D721Med (cell line): ENCODE results near the gene MTHFSD.

Experiments
- DNase-seq: peaks from one replicate; pipeline ENCODE4 v3.0.0; 2011; ENCODE audit warnings: low spot score; ENCODE audit not compliant: insufficient read length
- FAIRE-seq: peaks from 2 replicates; lab custom pipeline; 2011; peaks lifted over from hg19 to GRCh38; lab: Jason Lieb, UNC
- TF ChIP-seq, protein P1 (sequence below): IDR thresholded peaks from 2 replicates; pipeline ENCODE4 v1.5.1; 2012; ENCODE audit warnings: mild to moderate bottlenecking, control low read depth; ENCODE audit not compliant: insufficient read depth; ENCODE audit errors: missing control alignments

The MTHFSD gene

DNA sequence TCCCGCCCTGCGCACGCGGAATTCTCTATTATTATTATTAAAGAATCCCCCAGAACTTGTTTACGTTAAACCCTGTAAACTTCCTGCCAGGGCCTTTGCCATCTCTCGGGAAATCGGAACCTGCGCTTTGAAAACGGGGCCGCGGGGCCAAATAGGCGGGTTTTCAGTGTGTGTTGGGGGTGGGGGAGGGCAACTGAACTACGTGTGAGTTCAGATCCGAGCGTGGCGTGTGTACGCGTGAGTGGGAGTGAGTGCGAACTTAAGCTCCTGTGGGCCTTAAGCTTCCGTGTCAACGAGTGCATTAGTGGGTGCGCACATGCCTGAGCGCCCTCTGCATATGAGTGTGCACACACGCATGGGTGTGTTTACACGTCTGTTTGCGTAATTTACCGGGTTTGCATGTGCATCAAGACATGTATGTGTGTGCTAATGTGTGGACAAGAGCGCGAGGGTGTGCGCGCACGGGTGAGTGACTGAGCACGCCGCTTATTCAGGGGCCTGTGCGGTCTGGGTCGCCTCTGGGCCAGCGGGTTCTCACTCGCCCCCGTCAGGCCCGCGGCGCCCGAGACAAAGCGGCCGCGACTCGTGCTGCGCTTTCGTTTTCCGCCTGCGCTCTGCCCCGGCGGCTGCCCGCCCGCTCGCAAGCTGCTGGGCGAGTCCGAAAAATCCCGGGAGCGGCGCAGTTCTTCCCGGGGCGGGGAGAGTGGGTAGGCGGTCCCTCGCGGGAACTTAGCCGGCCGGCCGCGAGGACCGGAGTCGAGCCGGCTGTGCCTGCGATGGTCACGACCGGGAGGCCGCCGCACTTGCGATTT, 45.9 kb downstream of the MTHFSD start:
- DNase-seq: no peak
- TF ChIP-seq, protein P1, sequence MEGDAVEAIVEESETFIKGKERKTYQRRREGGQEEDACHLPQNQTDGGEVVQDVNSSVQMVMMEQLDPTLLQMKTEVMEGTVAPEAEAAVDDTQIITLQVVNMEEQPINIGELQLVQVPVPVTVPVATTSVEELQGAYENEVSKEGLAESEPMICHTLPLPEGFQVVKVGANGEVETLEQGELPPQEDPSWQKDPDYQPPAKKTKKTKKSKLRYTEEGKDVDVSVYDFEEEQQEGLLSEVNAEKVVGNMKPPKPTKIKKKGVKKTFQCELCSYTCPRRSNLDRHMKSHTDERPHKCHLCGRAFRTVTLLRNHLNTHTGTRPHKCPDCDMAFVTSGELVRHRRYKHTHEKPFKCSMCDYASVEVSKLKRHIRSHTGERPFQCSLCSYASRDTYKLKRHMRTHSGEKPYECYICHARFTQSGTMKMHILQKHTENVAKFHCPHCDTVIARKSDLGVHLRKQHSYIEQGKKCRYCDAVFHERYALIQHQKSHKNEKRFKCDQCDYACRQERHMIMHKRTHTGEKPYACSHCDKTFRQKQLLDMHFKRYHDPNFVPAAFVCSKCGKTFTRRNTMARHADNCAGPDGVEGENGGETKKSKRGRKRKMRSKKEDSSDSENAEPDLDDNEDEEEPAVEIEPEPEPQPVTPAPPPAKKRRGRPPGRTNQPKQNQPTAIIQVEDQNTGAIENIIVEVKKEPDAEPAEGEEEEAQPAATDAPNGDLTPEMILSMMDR: no peak
- no peak for FAIRE-seq

DNA sequence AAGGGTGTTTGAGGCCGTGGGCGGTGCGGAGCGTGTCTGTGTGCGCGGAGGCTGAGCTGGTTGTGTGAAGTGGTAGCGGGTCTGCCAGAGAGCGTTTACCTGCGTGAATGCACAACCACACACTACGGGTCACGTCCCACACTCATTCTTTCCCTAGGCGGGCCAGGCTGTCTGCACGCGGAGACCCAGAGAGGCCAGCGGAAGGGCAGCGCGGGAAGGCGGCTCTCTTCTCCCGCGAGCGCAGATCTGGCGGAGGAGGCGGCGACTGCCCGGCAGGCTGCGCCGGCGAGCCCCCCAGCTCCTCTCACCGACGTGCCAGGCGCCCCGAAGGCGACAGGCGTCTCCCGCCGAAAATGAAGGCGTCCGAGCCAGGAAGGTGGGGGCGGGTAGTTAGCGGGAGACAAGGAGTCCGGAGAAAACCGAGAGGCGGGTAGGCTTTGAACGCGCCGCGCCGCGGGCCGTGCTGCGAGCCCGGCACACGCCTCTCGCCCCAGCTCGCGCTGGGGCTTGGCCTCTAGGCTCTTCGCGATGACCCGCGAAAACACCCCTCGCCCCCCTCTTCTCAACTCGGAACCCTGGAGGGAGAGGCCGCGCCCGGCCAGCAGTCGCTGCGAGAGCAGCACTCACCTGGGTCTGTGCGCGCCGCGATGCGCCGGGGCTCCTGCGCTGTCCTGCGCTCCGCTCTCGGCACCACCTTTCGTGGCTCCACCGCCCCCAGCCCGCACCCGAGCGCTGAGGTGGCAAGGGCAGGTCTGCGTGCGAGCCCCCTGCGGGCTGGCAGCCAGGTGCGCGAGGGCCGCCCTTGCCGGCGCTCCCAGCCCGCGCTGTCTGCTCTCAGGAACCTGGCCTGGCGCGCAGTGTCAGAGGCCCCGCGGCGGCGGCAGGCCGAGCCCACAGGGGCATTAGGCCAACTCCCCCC, 46.7 kb downstream of the MTHFSD start:
- TF ChIP-seq, protein P1: no peak
- FAIRE-seq: no peak
- DNase-seq: no peak

DNA sequence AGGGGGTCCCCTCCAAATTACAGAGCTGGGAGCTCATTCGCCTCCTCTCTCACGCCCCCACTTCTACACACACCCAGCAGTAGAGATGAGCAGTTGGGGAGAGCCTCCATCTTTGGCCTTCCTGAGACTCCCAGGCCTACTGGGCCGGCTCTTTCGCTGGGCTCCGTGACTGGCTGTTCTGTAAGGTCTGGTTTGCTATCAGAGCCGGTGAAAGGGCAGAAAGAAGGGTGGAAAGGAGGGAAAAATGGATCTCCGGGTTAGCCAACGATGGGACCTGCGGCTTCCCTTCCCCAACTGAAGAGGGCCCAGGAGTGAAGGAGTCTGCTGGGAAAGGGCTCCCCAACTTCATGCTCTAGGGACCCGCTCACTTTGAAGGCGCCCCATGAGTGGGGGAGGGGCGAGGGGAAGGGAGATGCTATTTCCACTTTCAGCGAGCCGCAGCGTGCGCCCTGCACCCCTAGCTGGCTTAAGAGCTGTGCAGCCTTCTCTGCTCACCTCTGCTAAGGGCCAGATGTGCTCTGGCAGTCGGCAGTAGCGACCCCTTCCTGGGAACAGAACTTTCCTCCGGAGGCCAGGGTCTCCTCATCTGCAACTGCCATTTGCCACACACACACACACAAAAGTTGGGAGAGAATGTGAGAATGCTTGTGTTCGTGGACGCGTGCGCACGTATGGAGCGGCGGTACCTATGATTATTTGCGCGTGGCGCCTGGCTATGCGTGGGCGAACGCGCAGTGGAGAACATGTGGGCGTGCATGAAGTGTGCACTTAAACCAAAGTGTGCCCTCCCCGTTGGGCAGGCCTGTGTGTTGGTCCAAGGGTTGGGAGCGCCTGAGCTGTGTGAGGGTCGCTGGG, 47.6 kb downstream of the MTHFSD start:
- TF ChIP-seq, protein P1: no peak
- FAIRE-seq (no peak), DNase-seq (no peak)

DNA sequence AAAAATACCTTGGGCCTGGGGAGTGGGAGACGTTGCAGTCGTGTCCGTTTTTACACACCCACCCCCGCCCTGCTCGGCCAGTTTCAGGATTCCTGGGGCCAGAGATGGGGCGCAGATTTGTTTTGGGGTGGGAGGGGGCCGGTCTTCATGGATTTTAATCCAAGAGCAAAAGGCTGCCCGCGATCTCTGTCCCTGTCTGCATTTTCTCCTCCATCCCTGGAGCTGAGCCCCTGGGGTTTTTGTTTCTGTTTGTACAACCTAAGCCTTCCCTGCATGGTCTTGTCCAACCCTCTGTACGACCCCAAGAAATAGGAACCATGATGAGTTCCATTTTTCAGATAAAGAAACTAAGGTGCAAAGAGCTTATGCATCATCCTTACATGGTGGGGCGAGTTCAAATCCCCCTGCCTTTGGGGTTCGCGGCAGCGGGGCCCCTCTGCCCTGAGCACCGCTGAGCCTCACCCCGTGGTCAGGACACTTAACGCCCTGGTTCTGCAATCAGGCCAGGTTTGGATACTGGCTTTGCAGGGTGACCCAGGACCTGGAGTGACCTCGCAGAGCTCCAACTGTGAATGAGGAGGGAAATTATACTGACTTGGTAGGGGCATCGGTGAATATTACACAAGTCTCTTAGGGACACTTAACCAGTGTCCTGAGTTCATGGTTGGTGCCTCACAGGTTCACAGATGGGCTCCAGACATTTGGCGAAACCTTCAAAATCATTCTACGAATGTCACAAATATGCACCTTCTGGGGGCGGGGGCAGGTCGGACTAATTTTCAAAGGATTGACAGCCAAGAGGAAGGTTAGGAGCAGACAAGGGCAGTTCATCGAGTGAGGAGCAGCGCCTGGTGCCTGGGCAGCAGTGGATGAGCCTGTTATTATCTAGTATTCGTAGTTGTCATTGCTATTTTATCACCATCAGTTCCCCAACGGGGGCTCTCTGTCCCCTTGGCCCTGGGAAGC, 48.9 kb downstream of the MTHFSD start:
- FAIRE-seq: no peak
- TF ChIP-seq, protein P1: no peak

DNA sequence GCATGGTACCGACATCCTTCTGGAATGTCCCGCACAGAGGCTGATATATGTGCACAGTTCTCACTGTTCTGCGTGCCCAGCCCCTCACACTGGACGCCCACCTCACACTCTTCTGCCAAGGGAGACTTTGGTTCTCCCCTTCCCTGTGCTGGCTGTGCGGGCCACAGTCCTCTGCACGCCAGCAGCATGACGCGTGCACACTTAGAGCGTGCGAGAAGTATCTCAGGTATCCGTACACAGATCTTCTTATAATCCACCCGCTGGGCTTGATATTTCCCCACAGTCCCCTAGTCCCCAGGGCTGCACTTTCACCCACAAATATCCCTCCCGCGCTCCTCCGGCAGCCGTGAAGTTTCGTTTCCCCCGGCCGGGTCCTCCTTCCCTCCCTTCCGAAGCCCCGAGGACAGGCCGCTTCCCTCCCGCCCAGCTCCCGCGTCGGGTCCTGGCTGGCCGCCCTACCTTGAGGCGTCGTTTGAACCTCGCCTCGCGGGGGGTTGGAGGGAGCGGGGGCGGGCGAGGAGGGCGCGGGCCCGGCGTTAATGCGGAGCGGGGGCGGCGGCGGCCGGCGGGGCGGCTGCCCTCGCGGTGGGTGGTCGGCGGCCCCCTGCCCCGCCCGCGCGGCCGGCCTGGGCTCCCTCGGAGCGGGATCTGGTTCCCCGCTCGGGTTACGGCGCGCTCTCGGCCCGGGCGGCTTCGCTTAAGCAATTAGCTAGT, 49.7 kb downstream of the MTHFSD start:
- no peak for FAIRE-seq
- DNase-seq: no peak
- TF ChIP-seq, protein P1: no peak

More for the DNA sequence above, 48.9 kb downstream of the MTHFSD start:
- no peak for DNase-seq
